ENCODE results near the gene ONECUT3.

ONECUT3 gene

DNA sequence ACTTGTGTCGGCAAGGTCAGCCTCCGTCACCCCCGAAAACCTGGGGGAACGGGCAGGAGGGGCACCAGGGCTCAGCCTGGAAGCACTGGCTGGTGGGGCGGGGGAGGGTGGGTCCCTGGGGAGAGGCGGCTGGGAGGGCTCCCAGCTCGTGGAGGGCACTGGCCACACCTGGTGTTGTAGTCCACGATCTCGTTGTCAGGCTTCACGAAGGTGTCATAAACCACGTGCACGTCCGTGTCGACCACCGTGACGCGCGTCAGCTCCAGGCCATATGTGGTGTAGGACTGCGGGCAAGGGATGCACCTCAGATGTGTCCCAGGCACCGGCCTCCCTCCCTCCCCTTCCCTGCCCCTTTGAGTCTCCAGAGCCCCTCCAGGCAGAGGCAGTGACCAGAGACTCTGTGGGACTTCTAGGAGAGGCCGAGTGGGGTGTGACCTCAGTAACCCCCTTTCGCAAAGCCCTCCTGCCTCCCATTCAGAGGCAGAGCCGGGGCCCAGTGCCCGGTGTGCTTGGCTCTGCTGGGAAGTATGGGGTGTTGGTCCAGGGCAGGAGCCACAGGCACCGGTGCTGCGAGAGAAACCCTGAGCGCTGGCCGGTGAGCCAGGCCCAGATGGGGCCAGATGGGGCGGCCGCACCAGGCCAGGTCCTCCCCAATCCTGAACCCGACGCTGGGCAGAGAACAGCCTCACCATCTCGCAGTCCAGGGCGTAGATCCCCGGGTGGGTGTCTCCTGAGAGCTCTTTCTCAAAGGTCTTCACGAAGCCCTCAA lies 63.4 kb downstream of the ONECUT3 start:
- no peak for DNase-seq

DNA sequence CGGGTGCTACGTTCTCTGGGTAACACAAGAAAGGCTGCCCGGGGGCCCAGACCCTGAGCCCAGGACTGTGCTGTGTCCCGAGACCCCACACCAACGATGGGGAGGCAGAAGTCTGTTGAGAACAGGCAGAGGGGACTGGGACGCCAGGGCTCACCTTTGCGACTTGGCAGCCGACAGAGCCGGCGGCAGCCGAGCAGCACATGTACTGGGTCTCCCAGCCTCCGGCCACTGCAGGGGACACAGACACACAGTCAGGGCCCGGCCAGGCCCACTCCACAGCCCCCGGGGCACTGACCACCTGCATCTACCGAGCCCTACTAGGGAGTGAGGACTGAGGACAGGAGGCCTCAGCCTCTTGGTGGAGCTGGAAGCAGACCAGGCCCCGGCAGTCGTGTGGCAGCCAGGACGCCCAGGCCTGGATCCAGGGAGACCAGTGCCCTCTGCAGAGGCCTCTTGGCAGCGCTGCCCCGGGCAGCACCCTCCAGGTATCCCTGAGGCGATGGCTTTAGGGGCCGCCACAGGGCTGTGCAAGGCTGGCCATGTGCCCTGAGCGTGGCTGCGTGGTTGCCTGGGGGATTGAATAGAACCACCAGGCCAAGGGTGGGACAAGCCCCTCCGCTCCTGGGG lies 64.4 kb downstream of the ONECUT3 start:
- DNase-seq: no peak

DNA sequence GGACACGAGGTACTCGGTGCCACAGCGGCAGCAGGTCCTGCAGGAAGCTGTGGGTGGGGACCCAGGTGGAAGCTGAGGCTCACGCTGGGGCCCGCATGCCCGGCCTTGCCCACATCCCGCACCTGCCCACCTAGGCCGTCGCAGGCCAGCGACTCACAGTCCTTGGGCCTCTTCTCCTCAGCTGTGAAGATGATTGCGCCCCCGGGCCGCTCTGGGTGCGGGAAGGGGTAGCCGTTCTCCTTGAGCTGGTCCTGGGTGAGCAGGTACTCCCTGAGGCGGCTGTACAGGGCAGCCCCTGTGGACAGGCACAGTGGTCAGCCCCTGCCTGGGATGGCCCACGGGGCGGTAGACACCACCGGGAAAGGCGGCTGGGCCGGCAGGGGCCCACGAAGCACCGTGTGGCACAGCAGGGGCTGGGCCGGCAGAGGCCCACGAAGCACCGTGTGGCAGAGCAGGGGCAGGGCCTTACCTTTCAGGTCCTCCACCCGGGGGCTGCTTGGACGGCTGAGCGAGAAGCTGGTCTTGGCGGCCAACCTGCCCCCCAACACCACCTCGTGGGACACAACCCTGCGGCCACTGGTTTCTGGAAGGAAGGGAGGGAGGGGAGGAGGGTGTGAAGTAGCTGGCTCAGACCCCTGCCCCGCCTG lies 65.4 kb downstream of the ONECUT3 start:
- no peak for DNase-seq

DNA sequence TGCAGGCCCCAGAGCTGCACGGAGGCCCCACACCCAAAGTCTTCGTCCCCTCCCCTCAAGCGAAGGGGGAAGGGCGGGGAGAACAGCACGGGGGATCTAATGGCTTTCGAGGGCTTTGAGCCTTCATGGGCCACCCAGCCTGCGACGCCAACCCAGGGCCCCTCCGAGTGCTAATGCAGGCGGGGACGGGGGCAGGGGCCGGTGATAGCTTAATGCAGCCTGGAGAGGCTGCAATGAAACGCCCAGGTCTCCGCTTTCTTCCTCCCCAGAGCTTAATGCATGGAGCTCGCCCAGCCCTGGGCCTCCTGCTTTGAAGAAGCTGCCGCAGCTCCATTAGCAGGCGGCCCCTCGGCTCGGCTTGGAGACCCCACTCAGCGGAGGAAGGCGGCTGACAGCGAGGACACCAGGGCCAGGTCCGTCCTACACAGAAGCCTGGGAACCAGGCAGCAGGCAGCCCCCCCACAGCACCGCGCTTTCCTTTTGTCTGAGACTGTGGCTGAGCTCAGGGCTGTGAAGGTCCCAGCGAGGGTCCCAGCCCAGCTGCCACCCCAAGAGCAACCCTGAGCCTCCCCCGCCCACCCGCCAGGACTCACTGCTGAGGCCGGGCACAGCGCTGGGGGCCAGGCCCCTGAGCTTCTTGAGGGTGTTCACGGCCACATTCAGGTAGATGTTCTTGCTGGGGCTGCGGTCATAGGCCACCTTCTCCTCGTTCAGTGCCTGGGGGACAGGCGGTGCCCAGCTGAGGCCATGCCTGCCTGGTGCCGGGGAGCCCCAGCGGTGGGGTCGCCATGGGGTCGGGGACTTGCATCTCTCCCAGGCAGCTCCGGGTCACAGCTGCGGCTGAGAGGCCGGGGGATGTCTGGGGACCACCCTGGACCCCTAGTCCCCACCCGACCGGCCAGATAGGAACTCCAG lies 66.3 kb downstream of the ONECUT3 start:
- DNase-seq: no peak

DNA sequence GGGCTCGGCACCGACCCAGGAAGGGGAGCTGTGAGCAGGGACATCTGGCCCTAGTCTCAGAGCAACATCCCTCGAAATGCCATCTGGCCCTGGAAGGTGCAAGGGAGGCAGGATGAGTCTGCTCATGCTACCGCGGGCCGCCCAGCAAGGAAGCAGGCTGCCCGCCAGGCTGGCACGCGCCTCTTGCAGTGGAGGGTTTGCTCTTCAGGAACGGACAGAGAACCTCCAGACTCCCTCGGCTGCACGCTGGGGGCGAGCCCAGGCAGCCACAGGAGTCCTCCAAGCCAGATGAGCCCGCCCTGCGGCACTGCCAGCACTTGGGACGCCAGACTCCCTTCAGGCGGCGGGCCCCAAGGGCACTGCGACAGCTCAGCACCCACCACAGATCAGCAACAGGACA lies 68.9 kb downstream of the ONECUT3 start:
- no peak for DNase-seq

DNA sequence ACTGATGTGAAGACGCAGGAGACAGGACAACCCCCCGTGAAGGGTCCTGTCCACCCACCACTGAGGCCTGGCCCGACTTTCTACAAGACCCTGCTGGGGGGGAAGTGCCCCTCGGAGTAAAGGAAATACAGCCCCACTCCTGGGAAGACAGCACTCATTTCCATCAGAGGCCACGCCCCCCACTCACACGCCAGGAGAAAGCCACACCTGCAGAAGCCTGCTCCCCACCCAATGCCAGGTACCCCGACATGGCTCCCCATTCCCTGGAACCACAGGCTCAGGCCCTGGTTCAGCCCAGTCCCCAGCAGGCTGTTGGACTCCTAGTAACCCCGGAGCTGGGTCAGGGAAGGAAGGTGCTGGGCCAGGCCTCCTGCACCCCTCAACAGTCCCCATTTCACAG lies 69.7 kb downstream of the ONECUT3 start:
- DNase-seq: no peak

DNA sequence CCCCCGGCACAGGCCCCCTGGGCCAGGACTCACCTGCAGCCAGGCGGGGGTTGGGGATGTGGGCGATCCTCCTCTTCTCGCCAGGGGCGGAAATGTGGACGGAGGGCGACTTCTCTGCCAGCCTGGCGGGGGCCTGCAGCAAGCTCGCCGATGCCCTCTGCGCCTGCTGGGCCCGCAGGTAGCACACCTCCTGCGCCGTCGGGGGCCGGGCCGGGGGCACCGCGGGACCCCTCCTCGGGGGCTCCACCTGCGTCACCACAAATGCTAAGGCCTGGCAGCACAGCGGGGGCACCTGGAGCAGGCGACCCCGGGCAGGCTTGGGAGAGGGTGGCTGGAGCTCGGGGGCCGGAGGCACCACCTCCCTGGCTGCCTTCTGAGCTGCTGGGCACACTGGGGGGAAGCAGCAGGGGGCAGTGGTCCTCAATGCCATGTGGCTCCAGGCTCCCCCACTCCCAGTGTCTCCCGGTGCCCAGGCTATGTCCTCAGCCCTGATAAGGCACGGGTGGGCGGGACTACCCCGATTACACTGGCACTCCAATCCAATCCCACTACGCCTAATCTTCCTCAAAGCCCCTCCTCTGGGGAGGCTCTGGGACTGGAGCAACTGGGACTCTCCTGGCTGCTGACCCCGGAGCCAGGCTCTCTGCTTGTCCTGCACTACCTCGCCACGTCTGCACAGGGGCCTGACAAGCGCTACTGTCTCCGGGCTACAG lies 70.4 kb downstream of the ONECUT3 start:
- DNase-seq: no peak

DNA sequence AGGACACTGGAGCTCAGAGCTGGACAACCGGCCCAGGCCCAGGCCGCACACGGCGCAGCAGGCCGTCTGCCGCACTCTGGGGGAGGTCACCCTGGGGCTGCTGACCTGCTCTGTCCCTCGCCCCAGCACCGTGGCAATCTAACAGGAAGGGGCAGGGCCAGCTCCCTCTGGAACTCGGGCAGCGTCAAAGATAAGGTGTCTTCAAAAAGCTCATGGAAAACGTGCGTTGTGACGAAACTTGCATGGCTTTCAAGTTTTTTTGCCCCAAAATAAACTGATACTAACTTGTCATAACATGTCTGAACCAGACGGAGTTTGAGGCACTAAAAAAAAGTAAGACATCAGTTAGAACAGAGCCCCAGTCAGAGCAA lies 70.9 kb downstream of the ONECUT3 start:
- DNase-seq: no peak

DNA sequence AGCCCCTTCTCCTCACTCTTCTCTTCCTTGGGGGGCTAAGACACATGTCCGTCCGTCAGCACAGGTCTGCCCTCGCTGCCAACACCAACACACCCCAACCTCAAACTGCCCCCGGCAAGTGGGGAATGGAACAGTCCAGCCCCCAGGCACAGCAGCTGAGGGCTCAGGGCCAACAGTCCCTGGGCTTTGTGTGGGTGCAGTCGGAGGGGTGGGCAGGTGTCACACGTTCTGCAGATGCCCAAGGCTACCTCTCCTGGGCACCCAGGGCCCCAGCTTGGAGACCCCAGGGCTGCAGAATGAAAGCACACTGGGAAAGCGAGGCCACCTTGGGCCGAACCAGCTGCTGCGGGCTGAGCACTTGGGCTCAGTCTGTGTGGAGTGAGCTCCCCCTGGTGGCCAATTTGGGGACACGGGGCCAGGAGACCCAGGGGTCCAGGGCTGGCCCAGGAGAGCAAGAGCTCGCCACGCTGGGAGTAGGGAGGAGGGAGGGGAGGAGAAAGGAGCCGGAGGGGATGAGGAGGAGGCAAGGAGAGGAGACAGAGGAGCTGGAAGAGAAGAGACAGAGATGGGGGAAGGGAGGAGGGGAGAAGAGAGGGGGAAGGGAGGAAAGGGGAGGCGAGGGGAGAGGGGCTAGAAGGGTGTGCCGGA lies 72.7 kb downstream of the ONECUT3 start:
- peak; percentile 64 for DNase-seq

DNA sequence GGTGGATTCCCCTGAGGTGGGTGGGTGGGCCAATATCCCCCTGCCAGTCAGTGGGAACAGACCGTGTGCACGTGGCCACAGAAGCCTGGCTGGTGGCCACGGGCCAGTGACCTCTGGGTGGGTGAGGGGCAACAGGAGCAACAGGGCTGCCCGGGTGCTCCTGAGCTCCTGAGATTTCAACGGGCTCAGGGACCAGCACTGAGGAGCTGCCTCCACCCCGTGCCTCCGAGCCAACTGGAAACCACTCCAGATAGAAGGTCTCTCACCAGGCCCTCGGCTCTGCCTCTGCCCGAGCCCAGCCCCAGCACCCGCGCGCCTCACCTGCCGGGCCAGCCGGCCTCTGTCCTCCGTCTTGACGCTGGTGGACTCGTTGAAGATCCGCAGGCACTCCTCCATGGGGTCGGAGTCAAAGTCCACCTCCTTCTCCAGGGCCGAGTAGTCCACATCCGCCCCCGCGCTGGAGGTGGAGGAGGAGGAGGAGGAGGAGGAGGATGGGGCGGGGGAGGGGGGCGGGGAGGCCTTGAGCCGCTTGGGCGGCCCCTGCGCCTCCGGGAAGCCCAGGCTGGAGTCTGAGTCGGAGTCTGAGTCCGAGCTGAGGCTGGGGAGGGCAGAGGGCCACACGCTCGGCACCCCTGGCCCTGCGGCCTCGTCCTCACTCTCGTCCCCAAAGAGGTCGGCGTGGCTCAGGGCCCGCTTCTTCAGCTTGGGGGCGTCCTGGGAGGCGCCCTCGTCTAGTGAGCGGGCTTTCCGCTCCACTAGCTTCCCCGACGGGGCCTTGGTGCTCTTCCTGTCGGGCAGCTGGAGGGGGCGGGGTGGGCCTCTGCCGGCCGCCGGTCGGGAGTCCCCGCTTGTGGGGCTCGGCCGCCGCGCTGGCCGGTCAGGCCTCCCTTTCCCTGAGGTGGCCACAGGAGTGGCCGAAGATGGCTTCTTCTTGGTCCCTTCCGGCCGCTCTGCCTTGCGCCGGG lies 73.5 kb downstream of the ONECUT3 start:
- DNase-seq: no peak

DNA sequence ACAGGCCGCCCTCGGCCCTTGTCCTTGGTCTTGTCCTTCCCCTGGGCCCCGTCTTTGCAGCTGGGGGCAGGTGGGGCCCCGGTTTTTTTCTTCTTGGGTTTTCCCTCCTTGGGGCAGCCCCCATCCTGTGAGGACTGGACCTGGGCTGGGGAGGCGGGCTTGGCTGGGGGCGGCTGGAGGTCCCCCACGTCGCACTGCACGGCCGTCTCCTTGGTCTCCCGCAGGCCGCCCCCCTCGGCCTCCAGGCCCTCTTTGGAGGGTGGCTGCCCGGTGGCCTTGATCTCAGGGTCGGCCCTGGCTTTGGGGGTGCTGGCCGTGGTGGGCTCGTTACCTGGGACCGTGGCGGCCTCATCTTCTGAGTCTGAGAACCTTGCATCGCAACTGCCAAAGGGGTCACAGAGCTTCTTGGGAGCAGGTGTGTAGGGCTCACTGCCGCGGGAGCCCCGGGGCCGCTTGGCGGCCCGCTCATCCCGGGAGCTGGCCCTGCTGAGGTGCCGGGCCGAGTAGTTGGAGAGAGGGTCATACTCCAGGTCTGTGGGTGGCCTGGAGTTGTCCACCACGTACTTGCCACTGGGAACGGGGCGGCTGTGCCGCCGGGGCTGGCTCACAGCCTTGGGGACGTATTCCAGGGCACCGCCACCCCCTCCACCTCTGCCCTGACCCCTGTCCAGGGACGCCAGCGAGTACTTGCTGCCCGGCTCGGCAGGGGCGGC lies 74.4 kb downstream of the ONECUT3 start:
- DNase-seq: no peak

DNA sequence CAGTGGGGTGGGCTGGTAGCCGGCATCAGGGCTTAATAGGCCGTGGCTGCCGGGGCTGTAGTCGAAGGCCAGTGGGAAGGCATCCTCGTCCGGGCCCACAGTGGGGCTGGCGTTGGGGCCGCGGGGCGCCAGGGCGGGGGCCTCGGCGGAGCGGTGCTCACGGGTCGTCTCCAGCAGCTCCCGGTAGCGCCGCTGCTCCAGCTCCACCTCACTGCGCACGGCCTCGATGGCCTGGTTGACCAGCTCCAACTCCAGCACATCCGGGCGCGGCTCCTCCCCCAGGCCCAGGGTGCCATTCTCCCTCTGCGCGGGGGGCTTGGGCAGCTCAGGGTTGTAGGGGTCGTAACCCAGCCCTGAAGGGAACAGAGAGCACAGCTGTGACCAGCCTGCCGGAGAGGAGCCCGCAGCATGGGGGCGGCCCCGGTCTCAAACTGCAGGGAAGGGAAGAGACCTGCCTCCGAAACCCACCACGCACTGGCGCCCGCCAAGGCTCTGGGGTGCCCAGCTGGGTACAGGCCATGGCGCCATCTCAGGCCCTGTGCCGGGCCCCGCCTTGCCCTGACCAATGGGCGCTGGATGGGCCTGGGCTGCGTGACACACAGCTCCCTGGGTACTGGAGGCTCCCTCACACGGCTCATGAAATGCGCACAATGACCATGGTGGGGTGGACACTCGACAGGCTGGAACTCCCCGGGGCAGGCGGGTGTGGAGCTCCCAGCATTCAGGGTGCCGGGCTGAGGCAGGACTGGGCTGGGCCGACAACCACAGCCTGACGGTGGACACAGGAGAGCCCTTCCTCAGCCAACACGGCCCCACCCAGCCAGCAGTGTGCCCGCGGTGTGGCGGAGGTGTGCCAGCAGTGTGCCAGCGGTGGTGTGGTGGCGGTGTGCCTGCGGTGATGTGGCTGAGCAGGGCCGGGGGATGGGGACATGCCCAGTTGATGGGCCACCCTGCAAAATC lies 75.3 kb downstream of the ONECUT3 start:
- DNase-seq: no peak

DNA sequence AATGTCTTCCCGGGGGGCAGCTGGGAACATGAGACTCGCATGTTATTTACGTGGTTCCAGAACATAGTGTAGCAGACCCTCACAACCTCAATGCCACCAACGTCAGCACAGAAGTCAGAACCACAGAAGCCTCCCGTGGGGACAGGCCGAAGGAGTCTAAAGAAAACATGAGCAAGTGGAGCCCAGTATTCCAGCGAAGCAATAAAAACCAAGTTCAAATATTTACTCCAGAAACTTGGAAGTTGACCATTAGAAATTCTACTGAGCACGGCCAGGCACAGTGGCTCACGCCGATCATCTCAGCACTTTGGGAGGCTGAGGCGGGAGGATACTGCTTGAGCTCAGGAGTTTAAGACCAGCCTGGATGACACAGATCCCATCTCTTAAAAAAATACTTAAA lies 76.7 kb downstream of the ONECUT3 start:
- no peak for DNase-seq

DNA sequence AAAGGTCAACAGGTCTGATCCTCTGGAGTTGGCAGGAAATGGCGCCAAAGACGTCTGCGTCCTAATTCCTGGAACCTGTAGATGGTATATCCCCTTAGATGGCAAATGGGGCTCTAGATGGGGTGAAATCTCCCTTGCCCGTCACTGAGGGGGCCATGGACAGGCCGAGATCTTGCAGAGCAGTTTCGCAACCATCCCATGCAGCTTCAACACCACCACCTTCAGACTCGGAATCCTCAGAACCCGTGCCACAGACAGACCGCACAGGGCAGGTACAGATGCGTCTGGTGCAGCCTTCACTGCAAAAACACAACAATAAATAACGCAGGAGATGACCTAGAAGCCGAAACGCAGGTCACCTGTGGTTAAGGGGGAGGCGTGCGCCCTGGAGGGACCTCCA lies 77.3 kb downstream of the ONECUT3 start:
- DNase-seq: no peak

Measured in NCI-H1105 treated with DMSO at 0.1 percent for 48 hours (cell line).